ENCODE measurements around the gene TAS2R1. TPM values are rescaled to one million over a fixed set of nuclear protein-coding genes. Genes with fewer than 3 reads are reported as not detected.
A peak's percentile ranks its signal among the peaks of the same experiment; 100 is the strongest.

TAS2R1 gene
- total RNA-seq, 1 donor from 2014 or later = not detected

- no peaks in the 10 kb centered on the region for H3K36me3 Mint-ChIP-seq (ENCODE audit: unreplicated experiment)
- TF ChIP-seq CTCF (IDR thresholded peaks at IDR 0.05) = no peak
- H3K27me3 Mint-ChIP-seq (ENCODE audit: unreplicated experiment) = no peaks in the 10 kb centered on the region
- no peak overlapping the region for H3K27ac Mint-ChIP-seq (ENCODE audit: unreplicated experiment)
- H3K9me3 Mint-ChIP-seq (ENCODE audit: unreplicated experiment) = no peaks in the 10 kb centered on the region
- no peak for DNase-seq (ENCODE audit: extremely low spot score, unreplicated experiment)
- peaks cover 32% of the 10 kb centered on the region for H3K4me1 Mint-ChIP-seq (ENCODE audit: unreplicated experiment)
- no peak overlapping the region for H3K4me3 Mint-ChIP-seq (ENCODE audit: unreplicated experiment)
These were observed 4.9 kb downstream of the TAS2R1 start for GRCh38 chr5:9625286-9625685.

DNA sequence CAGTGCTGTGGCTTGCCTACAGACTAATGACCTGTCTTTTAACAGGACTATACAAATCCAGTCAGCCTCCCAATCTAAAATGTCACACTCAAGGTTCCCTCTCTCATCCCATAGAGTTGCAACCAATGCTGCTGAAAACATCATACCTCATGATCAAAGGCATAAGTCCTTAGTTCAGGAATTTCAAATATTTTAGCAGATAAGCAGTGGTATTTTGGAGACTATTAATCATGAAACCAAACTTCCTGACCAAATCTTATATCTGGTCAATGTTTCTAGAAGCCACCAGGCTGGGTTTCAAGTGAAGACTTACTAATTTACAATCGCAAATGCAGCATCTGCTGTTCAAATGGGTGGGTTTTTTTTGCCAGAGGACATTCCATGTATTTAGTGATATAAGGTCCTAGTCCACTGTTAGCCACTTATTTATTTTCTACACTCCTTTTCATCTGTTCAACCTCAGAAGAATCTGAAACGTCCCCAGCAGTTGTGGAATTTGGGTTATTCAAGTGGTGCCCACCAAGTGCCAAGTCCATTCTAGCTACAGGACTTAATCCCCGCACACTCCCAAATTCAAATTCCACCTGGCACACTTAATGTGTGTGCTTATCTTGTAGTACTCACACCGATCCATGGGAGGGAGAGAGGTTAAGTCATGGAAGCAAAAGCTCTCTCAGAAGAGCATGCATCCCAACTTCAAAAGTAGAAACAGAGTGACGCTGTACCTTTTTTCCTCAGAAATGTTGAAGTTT lies 5.8 kb downstream of the TAS2R1 start:
- no peaks in the 10 kb centered on the region for H3K27me3 Mint-ChIP-seq (ENCODE audit: unreplicated experiment)
- H3K9me3 Mint-ChIP-seq (ENCODE audit: unreplicated experiment) = no peaks in the 10 kb centered on the region
- no peak for DNase-seq (ENCODE audit: extremely low spot score, unreplicated experiment)
- no peak for TF ChIP-seq CTCF (IDR thresholded peaks at IDR 0.05)
- no peak overlapping the region for H3K27ac Mint-ChIP-seq (ENCODE audit: unreplicated experiment)
- H3K36me3 Mint-ChIP-seq (ENCODE audit: unreplicated experiment) = no peaks in the 10 kb centered on the region
- H3K4me1 Mint-ChIP-seq (ENCODE audit: unreplicated experiment) = peaks cover 32% of the 10 kb centered on the region
- H3K4me3 Mint-ChIP-seq (ENCODE audit: unreplicated experiment) = no peak overlapping the region

DNA sequence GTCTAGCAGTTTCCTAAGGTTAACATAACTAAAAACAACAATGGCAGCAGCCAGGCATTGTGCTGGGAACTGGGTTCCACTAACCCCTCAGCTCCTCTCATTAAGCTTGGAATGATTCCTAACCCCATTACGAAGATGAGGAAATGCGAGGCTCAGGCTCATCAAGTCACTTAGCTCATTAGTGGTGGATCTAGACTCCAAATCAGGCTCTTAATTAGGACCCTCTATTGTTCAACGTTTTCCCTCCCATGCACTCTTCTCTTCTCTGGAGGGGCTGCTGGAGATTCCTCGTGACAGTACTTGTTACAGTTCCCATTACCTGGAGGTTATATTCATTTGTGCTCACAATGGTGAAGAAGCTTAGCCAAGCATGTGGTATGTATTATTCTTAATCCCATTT lies 6.5 kb downstream of the TAS2R1 start:
- H3K27me3 Mint-ChIP-seq (ENCODE audit: unreplicated experiment) = no peaks in the 10 kb centered on the region
- H3K9me3 Mint-ChIP-seq (ENCODE audit: unreplicated experiment) = no peaks in the 10 kb centered on the region
- TF ChIP-seq CTCF (IDR thresholded peaks at IDR 0.05) = no peak
- no peak overlapping the region for H3K4me3 Mint-ChIP-seq (ENCODE audit: unreplicated experiment)
- no peaks in the 10 kb centered on the region for H3K36me3 Mint-ChIP-seq (ENCODE audit: unreplicated experiment)
- H3K27ac Mint-ChIP-seq (ENCODE audit: unreplicated experiment) = peak overlapping the region; percentile 16
- DNase-seq (ENCODE audit: extremely low spot score, unreplicated experiment) = no peak
- peaks cover 32% of the 10 kb centered on the region for H3K4me1 Mint-ChIP-seq (ENCODE audit: unreplicated experiment)

- H3K27ac Mint-ChIP-seq (ENCODE audit: unreplicated experiment) = peak overlapping the region; percentile 81
- DNase-seq (ENCODE audit: extremely low spot score, unreplicated experiment) = no peak
- peak overlapping the region; percentile 23 for H3K4me3 Mint-ChIP-seq (ENCODE audit: unreplicated experiment)
These were observed 7.2 kb downstream of the TAS2R1 start for GRCh38 chr5:9622971-9623421.

More at GRCh38 chr5:9622971-9623421, 7.2 kb downstream of the TAS2R1 start:
- no peak for TF ChIP-seq CTCF (IDR thresholded peaks at IDR 0.05)
- H3K4me1 Mint-ChIP-seq (ENCODE audit: unreplicated experiment) = peaks cover 32% of the 10 kb centered on the region
- H3K36me3 Mint-ChIP-seq (ENCODE audit: unreplicated experiment) = no peaks in the 10 kb centered on the region
- H3K27me3 Mint-ChIP-seq (ENCODE audit: unreplicated experiment) = no peaks in the 10 kb centered on the region
- H3K9me3 Mint-ChIP-seq (ENCODE audit: unreplicated experiment) = no peaks in the 10 kb centered on the region

Data from osteocyte (in vitro differentiated cells).